Testis (tissue), 2 donors: ENCODE measurements around the gene PEAK3.

Experiments
- POLR2A ChIP-seq: fragments of 450-650 bp; IDR thresholded peaks from one replicate; pipeline ENCODE4 v1.6.1; 2017; ENCODE audit warnings: antibody characterized with exemption, mild to moderate bottlenecking, moderate library complexity
- TF ChIP-seq, protein P1 (sequence below), 3 experiments: fragments of 450-650 bp in 2 of 3; fragments of 200-600 bp in 1 of 3; sonication (generic) in 1 of 3; IDR thresholded peaks; one replicate each; pipeline ENCODE4 v1.5.1; 2016 to 2019; ENCODE audit warnings: antibody characterized with exemption in 3 of 3, mild to moderate bottlenecking in 2 of 3, moderate library complexity in 1 of 3

DNA sequence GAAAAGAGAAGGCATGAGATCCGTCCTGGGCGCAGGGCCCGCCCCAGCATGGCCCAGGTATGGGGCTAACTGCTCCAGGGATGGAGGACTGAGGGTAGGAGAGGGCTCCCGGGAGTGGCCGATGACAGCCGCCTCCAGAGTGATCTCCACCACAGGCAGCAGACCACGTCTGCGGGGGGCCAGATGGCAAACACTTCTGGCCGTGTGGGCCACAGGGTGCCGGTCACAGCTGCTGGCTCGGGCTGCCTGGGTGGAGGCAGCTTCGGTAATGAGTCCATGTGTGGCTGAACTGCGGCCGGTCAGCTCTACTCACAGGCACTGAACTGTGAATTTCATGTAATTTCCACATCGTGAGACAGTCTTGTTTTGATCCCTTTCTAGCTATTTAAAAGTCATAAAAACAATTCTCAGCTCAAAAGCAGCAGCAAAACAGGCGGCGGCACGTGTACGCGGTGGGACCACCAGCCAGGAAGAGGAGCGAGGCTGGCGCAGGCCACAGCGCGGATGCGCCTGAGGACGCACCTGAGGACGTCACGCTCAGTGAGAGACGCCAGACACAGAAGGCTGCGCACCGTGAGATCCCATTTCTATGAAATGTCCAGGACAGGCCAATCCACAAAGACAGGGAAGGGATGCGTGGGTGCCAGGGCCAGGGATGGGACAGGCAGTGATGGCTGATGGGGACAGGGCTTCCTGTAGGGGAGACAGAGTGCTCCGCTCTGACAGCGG is 42.4 kb upstream of the PEAK3 start:
- TF ChIP-seq, protein P1, sequence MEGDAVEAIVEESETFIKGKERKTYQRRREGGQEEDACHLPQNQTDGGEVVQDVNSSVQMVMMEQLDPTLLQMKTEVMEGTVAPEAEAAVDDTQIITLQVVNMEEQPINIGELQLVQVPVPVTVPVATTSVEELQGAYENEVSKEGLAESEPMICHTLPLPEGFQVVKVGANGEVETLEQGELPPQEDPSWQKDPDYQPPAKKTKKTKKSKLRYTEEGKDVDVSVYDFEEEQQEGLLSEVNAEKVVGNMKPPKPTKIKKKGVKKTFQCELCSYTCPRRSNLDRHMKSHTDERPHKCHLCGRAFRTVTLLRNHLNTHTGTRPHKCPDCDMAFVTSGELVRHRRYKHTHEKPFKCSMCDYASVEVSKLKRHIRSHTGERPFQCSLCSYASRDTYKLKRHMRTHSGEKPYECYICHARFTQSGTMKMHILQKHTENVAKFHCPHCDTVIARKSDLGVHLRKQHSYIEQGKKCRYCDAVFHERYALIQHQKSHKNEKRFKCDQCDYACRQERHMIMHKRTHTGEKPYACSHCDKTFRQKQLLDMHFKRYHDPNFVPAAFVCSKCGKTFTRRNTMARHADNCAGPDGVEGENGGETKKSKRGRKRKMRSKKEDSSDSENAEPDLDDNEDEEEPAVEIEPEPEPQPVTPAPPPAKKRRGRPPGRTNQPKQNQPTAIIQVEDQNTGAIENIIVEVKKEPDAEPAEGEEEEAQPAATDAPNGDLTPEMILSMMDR (IDR thresholded peaks at IDR 0.05) = no peak
- no peak for TF ChIP-seq POLR2A
